Measurements from ENCODE around the gene EEPD1.

The EEPD1 gene

DNA sequence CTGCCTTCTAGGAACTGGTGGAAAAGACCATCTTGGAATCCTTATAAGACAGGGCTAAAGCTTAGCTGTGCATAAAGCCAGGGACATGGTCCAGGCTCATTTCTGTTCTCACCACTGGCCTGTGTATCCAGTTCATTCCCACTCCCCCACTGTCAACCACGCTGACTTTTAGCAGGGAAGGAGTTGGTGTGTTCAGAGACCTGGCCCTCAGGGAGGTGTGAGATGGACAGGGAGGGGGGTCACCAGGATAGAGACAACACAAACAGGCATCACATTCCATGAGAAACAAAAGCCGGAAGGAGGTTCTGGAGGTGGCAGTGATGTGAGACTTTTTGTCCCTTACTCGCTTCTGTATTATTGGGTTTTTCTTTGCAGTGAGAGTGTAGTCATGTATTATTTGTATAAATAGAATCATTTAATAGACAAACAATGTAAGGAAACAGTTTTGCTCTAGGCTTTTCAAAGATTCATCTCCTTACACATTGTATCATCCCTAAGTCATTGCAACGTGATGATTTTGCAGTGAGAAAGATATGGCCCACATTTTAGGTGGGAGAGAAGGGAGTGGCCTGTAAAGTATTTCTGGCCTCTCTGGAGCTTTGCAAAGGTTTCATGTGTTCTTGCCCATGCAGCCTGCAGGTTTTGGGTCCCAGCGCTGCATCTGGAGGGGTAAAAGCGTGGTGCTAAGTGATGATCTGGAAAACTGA, 52.0 kb downstream of the EEPD1 start:
- H3K36me3 ChIP-seq (ENCODE audit: control insufficient read depth, insufficient read depth, low read length), result no peaks in the 10 kb centered on the region
- no peaks in the 10 kb centered on the region for H3K9me3 ChIP-seq (ENCODE audit: control insufficient read depth, low read length)
- no peak overlapping the region for H3K4me3 ChIP-seq (ENCODE audit: low read length)
- H3K9ac ChIP-seq (ENCODE audit: low read length), result no peak overlapping the region
- H3K4me1 ChIP-seq (ENCODE audit: control insufficient read depth, insufficient read depth, low read length), result peaks cover 47% of the 10 kb centered on the region
- no peaks in the 10 kb centered on the region for H3K27me3 ChIP-seq (ENCODE audit: control insufficient read depth, insufficient read depth, low read length)

DNA sequence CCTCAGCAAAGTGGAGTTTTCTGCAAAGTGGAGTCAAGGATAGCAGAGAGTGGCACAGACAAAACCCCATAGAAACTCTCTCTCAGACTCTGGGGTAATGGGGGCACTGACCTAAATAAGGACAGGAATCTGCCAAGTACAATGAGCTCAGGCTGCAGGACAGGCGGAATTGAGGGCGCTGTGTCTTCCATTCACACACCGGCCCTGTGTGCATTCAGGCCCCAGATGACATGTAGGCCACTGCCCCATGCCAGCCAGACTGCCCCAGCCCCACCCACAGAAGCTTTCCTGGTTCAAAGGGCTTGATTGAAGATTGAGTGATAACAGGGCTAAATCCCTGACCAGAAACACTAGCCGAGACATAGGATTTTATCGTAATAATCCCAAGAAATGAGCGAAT, 52.7 kb downstream of the EEPD1 start:
- H3K36me3 ChIP-seq (ENCODE audit: control insufficient read depth, insufficient read depth, low read length), result no peaks in the 10 kb centered on the region
- no peak overlapping the region for H3K4me3 ChIP-seq (ENCODE audit: low read length)
- H3K27me3 ChIP-seq (ENCODE audit: control insufficient read depth, insufficient read depth, low read length), result no peaks in the 10 kb centered on the region
- peaks cover 47% of the 10 kb centered on the region for H3K4me1 ChIP-seq (ENCODE audit: control insufficient read depth, insufficient read depth, low read length)
- H3K9ac ChIP-seq (ENCODE audit: low read length), result no peak overlapping the region
- H3K9me3 ChIP-seq (ENCODE audit: control insufficient read depth, low read length), result no peaks in the 10 kb centered on the region

DNA sequence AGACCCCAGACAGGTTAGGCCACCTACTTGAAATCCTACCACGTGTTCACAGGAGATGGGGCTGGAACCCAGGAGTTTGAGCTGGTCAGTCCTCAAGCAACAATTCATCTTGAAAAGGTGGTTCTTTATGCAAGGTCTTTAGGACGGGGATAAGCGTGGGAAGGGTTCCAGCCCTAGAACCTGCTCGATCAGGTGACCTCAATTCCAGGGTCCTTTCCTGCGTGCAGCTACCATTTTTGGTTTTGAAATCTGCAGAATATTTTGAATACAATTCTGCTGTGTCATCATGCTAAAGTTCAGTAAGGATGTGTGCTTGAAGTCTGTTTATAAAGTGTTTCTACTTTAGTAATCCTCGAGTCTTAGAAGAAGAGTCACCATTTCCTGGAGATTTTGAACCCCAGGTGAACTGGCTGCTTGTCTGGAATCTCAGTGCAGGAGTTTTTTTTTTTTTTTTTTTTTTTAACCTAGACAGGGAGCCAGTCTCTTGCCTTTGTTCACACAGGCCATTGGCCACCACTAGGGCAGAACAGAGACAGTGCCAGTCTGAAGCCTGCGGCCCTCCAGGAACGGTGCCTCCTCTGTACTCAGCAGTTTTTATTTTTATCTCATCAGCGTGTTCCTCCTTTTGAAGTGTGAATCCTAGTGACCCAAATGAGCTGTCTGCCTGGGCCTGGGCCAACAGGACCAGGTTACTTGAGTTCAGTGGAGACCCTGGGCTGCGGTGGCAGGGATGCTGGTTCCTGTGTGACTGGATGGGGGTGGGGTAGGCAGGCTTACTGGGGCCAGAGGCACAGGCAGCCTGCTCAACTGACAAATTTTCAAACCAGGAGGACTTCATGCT, 54.6 kb downstream of the EEPD1 start:
- Histone ChIP-seq H3K4me1 (ENCODE audit: control insufficient read depth, insufficient read depth, low read length) (peaks cover 39% of the 10 kb centered on the region), H3K4me3 (ENCODE audit: low read length) (no peak overlapping the region), H3K27me3 (ENCODE audit: control insufficient read depth, insufficient read depth, low read length) (no peaks in the 10 kb centered on the region), H3K9me3 (ENCODE audit: control insufficient read depth, low read length) (no peaks in the 10 kb centered on the region), H3K36me3 (ENCODE audit: control insufficient read depth, insufficient read depth, low read length) (no peaks in the 10 kb centered on the region), H3K9ac (ENCODE audit: low read length) (no peak overlapping the region)

DNA sequence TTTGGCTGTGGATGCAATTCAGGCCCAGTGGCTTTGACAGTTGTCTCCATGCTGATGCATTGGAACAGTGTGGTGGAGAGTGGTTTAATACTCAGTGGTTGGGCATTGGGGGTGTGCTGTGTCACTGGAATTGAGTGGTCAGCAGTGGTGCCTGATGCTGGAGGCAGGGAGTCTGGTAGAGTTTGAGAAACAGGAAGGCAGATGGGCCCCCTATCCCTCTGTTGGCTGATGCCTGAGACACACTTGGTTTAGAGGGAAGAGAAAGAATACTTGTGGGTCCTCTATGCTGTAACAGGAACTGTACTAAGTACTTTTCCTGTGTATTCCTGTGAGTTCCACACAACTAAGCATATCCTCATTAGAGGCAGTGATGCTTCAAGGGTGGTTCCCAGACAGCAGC, 55.4 kb downstream of the EEPD1 start:
- no peaks in the 10 kb centered on the region for H3K9me3 ChIP-seq (ENCODE audit: control insufficient read depth, low read length)
- H3K9ac ChIP-seq (ENCODE audit: low read length), result no peak overlapping the region
- H3K4me3 ChIP-seq (ENCODE audit: low read length), result no peak overlapping the region
- peaks cover 32% of the 10 kb centered on the region for H3K4me1 ChIP-seq (ENCODE audit: control insufficient read depth, insufficient read depth, low read length)
- H3K36me3 ChIP-seq (ENCODE audit: control insufficient read depth, insufficient read depth, low read length), result no peaks in the 10 kb centered on the region
- H3K27me3 ChIP-seq (ENCODE audit: control insufficient read depth, insufficient read depth, low read length), result no peaks in the 10 kb centered on the region

DNA sequence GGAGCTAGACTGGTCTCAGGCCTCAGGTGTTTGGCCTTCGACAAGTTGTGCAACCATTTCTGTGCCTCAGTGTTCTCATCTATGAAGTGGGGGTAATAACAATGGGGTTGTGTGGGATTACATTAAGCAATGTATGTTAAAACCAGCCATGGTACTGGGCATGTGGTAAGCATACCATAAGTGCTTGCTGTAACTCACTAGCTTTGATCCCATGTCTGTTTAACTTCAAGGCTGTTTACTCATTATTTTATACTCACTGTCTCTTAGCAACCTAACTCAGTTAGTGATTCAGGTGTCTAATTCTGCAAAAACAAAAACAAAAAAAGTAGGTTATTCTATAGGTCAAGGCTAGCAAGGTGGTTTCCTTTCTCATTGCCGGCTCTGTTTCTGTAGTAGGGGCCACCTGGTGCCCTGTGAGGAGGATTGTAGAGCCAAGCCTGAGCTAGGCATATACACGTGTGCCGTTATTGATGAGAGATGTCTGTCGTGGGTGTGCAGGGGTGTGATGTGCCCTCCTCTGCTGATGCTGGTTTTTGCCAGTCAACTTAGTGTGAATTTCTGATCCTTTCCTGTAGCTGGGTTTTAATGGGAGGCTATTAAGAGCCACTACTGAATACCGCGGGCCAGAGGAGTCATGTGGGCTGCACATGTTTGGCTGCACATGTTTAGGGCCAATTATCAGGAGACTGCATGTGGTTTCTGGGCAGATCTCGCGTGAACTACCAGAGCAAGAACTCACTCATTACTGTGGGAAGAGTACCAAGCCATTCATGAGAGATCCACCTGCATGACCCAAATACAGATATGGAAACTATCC, 56.2 kb downstream of the EEPD1 start:
- Histone ChIP-seq H3K9me3 (ENCODE audit: control insufficient read depth, low read length) (no peaks in the 10 kb centered on the region), H3K27me3 (ENCODE audit: control insufficient read depth, insufficient read depth, low read length) (no peaks in the 10 kb centered on the region), H3K36me3 (ENCODE audit: control insufficient read depth, insufficient read depth, low read length) (no peaks in the 10 kb centered on the region), H3K4me1 (ENCODE audit: control insufficient read depth, insufficient read depth, low read length) (peaks cover 30% of the 10 kb centered on the region), H3K4me3 (ENCODE audit: low read length) (no peak overlapping the region), H3K9ac (ENCODE audit: low read length) (no peak overlapping the region)

DNA sequence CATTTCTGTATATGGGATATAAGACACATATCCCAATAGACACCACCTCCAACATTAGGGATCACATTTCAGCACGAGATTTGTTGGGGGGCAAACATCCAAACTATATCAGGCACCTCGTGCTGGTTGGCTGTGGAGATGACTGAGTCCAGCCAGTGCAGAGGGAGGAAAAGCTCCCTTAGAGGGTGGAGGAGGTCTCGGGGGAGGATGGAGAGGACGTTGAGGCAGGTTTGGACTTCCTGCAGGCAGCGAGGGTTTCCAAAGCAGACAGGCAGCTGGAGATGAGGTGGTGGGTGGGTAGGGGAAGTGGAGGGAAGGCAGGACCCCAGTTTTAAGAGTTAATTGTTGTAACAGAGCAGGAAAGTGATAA, 56.7 kb downstream of the EEPD1 start:
- Histone ChIP-seq H3K36me3 (ENCODE audit: control insufficient read depth, insufficient read depth, low read length) (no peaks in the 10 kb centered on the region), H3K27me3 (ENCODE audit: control insufficient read depth, insufficient read depth, low read length) (no peaks in the 10 kb centered on the region), H3K9me3 (ENCODE audit: control insufficient read depth, low read length) (no peaks in the 10 kb centered on the region), H3K4me3 (ENCODE audit: low read length) (no peak overlapping the region), H3K4me1 (ENCODE audit: control insufficient read depth, insufficient read depth, low read length) (peaks cover 30% of the 10 kb centered on the region), H3K9ac (ENCODE audit: low read length) (no peak overlapping the region)

DNA sequence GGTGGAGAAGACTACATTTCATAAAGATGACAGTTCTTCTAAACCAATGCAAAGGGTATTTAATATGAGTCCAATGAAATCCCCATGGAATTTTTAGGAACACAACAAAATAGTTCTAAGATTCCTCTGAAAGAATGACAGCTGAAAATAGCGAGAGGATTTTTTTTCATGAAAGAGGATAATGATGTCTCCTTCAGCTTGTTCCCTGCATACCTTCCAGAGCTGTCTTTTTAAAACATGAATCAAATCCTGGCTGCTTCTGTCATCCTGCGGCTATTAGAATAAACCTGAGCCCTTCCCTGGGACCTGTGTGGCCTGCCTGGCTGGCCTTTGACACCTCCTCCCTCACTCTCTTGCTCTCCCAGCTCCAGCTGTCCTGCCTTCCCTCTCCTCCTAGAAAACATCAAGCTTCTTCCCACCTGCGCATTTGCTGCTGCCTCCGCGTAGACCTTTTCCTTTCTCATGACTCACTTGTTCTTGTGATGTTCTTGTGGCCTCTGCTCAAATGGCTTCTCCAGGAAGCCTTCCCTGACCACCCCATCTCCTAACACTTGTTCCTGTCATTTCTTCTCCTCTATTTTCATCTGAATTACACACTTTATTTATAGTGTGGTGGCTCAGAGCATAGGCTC, 57.4 kb downstream of the EEPD1 start:
- peaks cover 30% of the 10 kb centered on the region for H3K4me1 ChIP-seq (ENCODE audit: control insufficient read depth, insufficient read depth, low read length)
- H3K36me3 ChIP-seq (ENCODE audit: control insufficient read depth, insufficient read depth, low read length), result no peaks in the 10 kb centered on the region
- H3K9ac ChIP-seq (ENCODE audit: low read length), result no peak overlapping the region
- no peaks in the 10 kb centered on the region for H3K27me3 ChIP-seq (ENCODE audit: control insufficient read depth, insufficient read depth, low read length)
- H3K4me3 ChIP-seq (ENCODE audit: low read length), result no peak overlapping the region
- no peaks in the 10 kb centered on the region for H3K9me3 ChIP-seq (ENCODE audit: control insufficient read depth, low read length)

DNA sequence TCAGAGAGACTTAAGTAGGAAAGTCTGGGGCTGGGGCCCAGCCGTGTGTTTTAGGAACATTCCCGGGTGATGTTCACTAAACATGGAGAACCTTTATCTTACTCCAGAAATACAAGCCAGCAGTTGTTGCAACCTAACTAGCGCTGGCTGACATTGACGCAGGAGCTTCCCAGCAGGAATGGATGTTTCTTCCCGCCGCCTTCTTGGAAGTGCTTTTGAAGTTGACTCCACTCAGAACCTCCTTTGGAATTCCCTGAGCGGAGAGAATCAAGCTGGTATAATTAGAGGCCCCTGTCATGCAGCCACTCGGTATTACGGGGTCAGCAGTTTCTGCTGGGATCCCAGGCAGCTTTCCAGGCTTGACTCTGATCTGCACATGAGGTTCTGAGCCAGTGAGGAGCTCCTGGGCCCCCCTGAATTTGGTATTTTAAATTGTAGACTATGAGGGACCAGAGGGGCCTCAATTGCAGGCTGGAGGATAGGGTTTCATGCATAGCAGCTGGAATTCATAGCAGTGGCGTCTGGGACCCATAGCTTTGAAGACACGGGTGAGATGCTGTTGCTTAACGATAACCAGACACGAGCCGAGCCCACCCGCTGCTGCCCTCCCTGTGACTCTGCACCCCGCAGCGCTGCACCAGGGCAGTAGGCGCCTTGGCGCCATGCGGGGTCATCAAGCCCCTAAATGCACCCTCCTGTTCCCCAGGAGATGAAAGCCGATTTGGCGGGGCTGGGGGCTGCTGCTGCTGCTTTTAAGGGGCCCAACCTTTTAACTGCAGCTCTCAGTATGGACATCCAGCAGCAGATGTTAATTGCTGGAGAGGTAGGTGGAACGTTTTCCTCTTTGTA, 61.8 kb downstream of the EEPD1 start:
- no peaks in the 10 kb centered on the region for H3K4me1 ChIP-seq (ENCODE audit: control insufficient read depth, insufficient read depth, low read length)
- no peaks in the 10 kb centered on the region for H3K27me3 ChIP-seq (ENCODE audit: control insufficient read depth, insufficient read depth, low read length)
- H3K9ac ChIP-seq (ENCODE audit: low read length), result no peak overlapping the region
- H3K36me3 ChIP-seq (ENCODE audit: control insufficient read depth, insufficient read depth, low read length), result no peaks in the 10 kb centered on the region
- H3K4me3 ChIP-seq (ENCODE audit: low read length), result no peak overlapping the region
- H3K9me3 ChIP-seq (ENCODE audit: control insufficient read depth, low read length), result no peaks in the 10 kb centered on the region

DNA sequence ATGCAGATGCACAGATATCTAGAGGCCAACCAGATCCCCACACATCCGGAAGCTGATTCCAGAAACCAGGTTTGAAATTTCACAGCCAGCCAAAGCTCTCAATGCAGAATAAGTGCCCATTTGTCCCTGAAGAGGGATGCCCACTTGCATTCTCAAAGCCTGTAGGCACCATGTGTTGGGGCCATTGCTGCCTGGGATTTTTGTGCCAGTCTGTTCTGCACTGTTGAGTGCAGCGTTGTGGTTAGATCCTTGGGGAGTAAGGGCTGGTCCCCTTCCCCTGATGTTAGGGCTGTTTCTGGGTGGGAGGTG, 62.4 kb downstream of the EEPD1 start:
- H3K27me3 ChIP-seq (ENCODE audit: control insufficient read depth, insufficient read depth, low read length), result no peaks in the 10 kb centered on the region
- no peaks in the 10 kb centered on the region for H3K4me1 ChIP-seq (ENCODE audit: control insufficient read depth, insufficient read depth, low read length)
- H3K36me3 ChIP-seq (ENCODE audit: control insufficient read depth, insufficient read depth, low read length), result no peaks in the 10 kb centered on the region
- H3K4me3 ChIP-seq (ENCODE audit: low read length), result no peak overlapping the region
- H3K9ac ChIP-seq (ENCODE audit: low read length), result no peak overlapping the region
- H3K9me3 ChIP-seq (ENCODE audit: control insufficient read depth, low read length), result no peaks in the 10 kb centered on the region

DNA sequence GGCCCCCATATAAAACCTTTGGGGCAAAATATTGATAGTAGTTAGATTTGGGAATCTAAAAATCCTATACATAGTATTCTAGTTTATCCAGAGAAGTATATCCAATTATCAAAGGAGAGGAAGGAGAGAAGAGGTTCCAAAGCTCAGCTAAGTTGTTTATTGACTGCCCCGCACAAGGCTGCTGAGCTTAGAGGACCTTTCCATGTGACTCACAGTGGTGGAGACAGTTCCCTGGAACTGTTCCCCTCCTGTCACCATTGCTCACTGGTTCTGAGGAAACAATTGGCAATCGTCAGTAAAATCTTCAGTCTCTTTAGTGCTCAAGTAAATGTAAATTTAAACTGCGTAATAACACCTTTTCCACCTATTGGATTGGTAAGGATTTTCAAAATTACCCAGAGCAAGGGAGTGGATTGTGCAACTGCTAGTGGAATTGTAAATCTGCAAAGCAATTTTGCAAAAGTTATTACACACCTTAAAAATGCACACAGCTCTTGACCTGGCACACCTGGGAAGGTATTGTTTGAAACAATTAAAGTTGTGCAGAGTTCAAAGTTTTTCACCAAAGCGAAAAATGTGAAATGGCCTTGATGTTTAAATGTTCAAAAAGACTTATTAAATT, 63.1 kb downstream of the EEPD1 start:
- H3K36me3 ChIP-seq (ENCODE audit: control insufficient read depth, insufficient read depth, low read length), result no peaks in the 10 kb centered on the region
- no peak overlapping the region for H3K4me3 ChIP-seq (ENCODE audit: low read length)
- no peaks in the 10 kb centered on the region for H3K27me3 ChIP-seq (ENCODE audit: control insufficient read depth, insufficient read depth, low read length)
- H3K9ac ChIP-seq (ENCODE audit: low read length), result no peak overlapping the region
- H3K4me1 ChIP-seq (ENCODE audit: control insufficient read depth, insufficient read depth, low read length), result no peaks in the 10 kb centered on the region
- no peaks in the 10 kb centered on the region for H3K9me3 ChIP-seq (ENCODE audit: control insufficient read depth, low read length)

All from mucosa of stomach (tissue), 1 donor.